Muscle of leg (tissue), 11 donors: Measurements from ENCODE around the gene NLRC5. TPM values are rescaled to one million over a fixed set of nuclear protein-coding genes. Genes with fewer than 3 reads are reported as not detected.
"Not testable (repeated sequence)": the region's sequence is repeated elsewhere in the genome, so short reads cannot be mapped to it uniquely, and the experiment has no call there.

Source experiments
- DNase-seq: peaks from one replicate; pipeline ENCODE4 v3.0.0; 2013
- H3K27ac ChIP-seq: one replicate; pipeline ENCODE4 v1.5.1; 2013; ENCODE audit warnings: mild to moderate bottlenecking, low read length, control low read depth
- H3K27me3 ChIP-seq: one replicate; pipeline ENCODE4 v1.6.1; 2013; ENCODE audit warnings: low read length; ENCODE audit not compliant: control insufficient read depth, insufficient read depth
- H3K36me3 ChIP-seq: one replicate; pipeline ENCODE4 v1.6.1; 2013; ENCODE audit warnings: low read length; ENCODE audit not compliant: control insufficient read depth, insufficient read depth
- H3K4me1 ChIP-seq: one replicate; pipeline ENCODE4 v1.6.1; 2013; ENCODE audit warnings: low read length; ENCODE audit not compliant: control insufficient read depth, insufficient read depth
- H3K4me3 ChIP-seq: one replicate; pipeline ENCODE4 v1.5.1; 2013; ENCODE audit warnings: low read length, control low read depth
- H3K9me3 ChIP-seq: replicated peaks from 2 replicates; pipeline ENCODE4 v1.6.1; 2013; ENCODE audit warnings: low read depth, low read length; ENCODE audit not compliant: control insufficient read depth
- WGBS: methylation state at CpG from one replicate; pipeline ENCODE4 v1.1.5; 2013; ENCODE audit warnings: missing lambda C conversion rate; ENCODE audit not compliant: insufficient coverage; 5-methylcytosine and 5-hydroxymethylcytosine counted together
- polyA plus RNA-seq, 8 donors: library from polyadenylated mRNA; unstranded; fragments of 120-200 nt; gene quantifications; one replicate each; pipeline versions ENCODE4 v1.2.1 to v1.2.3, GENCODE V29; 2013; ENCODE audit warnings: inconsistent platforms in 1 of 8, low replicate concordance in 1 of 8; ENCODE audit not compliant: insufficient read length in 8 of 8, insufficient read depth in 1 of 8
- total RNA-seq: library from RNA; stranded (reverse); fragments of 120-200 nt; gene quantifications from one replicate; pipeline ENCODE4 v1.2.4, GENCODE V29; 2013

Gene NLRC5
- total and polyA plus RNA-seq, 9 donors = 3.2 to 5.3 (median 4.2) TPM

DNA sequence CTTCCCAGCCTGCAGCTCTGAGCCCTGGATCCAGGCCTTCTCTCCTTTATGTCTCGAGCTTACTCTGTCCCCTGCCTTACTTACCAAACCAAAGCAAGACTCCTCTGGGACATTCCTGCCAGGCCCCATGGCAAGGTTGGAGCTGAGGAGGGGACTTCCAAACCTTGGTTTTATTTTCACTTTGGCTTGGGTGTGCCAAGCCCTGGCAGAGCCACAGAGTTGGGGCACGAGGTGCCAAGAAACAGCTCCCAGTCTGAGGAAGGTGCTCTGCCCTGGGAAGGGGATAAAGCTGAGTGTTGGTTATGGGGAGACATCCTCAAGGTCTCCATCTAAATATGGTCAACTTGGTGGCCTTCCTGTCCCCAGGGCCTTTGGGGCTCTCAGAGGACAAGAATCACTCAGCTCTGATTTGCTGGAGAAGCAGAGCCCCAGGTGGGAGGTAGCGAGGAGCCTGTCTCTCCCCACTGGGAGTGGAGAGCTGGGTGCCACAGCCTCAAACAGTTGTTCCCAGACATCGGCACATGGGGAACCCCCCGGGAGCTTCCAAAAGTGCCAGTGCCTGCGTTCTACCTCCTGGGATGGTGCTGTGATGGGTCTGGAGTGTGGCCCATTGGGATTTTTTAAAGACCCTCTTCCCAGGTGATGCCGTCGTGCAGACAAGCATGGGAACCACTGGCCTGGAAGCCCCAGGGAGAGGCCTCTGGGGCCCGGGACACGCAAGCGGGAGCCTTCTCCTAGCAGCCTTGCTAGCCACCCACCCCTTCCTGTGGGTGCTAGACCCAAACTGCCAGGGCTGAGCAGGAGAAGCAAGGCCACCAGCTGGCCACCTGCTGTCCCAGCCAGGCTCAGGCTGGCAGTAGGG, 10.3 kb downstream of the NLRC5 start:
- Histone ChIP-seq H3K4me3 (no peak overlapping the region), H3K9me3 (no peaks in the 10 kb centered on the region), H3K27me3 (no peaks in the 10 kb centered on the region), H3K4me1 (peaks cover 11% of the 10 kb centered on the region), H3K27ac (no peak overlapping the region), H3K36me3 (peaks cover 3% of the 10 kb centered on the region)
- WGBS = 80% methylated on average over 6 of the region's 11 CpGs
- DNase-seq = no peak

DNA sequence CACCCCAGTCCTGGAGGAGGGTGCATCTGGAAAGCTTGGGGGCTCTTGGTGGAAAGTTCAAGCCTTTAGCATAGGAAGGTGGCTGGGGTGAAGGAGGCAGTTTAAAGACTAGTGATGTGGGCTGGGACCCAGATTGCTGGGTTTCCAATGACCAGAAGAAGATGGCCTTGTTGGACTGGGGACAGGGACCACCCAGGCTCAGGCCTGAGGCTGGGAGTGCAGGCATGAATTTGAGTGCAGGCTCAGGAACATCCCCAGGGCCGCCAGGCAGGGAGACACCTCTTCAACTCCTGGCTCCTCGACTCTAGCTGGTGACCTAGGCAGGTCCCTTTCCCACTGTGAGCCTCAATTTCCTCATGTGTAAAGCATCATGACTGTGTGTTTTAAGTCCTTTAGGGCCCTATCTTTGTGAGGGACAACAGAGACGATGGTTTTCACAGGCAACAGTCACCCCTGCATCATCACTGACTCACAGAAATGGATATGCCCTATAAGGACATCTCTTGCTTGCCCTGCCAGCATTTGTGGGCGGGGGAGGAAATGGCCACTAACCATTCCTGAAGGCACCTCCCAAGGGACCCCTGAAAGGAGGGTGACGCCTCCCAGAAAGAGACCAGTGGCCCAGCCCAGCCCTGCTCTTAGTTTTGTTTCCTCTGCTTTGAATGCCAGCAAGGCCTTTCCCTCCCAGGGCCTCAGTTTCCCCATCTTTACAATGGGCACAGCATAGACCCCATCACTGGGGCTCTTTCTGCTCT, 11.1 kb downstream of the NLRC5 start:
- no peak overlapping the region for H3K4me3 ChIP-seq
- no peak for DNase-seq
- no peaks in the 10 kb centered on the region for H3K9me3 ChIP-seq
- H3K4me1 ChIP-seq = peaks cover 11% of the 10 kb centered on the region
- H3K27me3 ChIP-seq = no peaks in the 10 kb centered on the region
- H3K27ac ChIP-seq = peak overlapping the region; percentile 44
- H3K36me3 ChIP-seq = peaks cover 3% of the 10 kb centered on the region
- WGBS = 79% methylated on average over 3 of the region's 5 CpGs

DNA sequence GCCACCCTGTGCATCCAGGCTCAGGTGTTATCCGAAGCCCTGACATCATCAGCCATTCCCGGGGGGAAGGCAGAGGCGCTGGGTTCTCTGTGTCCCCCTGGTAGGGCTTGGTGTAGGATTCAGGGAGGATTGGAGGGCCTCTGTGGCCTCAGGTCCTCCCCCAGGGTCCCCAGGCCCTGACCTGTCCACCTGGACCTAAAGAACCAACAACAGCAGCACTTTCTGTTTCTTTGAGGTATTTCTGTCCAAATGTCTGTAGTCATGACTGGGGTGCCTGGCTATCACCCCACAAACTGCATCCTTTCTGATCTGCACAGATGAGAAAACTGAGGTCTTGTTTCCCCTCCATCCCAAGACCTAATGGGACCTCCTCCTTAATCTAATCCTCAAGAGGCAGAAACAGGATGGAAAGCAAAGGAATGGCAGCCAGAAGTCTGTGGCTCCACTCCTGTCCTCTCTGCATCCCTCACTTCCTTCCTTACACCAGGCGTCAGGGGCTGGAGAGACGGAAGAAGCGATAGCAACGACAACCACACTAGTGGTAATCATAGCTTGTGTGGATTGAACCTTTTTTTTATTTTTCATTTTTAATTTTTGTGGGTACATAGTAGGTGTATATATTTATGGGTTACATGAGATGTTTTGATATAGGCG, 11.8 kb downstream of the NLRC5 start:
- H3K9me3 ChIP-seq = no peaks in the 10 kb centered on the region
- H3K27me3 ChIP-seq = no peaks in the 10 kb centered on the region
- H3K36me3 ChIP-seq = peaks cover 3% of the 10 kb centered on the region
- no peak for DNase-seq
- no peak overlapping the region for H3K4me3 ChIP-seq
- no CpG with 5 or more reads among the region's 8 CpGs for WGBS
- H3K27ac ChIP-seq = no peak overlapping the region
- H3K4me1 ChIP-seq = peaks cover 11% of the 10 kb centered on the region

DNA sequence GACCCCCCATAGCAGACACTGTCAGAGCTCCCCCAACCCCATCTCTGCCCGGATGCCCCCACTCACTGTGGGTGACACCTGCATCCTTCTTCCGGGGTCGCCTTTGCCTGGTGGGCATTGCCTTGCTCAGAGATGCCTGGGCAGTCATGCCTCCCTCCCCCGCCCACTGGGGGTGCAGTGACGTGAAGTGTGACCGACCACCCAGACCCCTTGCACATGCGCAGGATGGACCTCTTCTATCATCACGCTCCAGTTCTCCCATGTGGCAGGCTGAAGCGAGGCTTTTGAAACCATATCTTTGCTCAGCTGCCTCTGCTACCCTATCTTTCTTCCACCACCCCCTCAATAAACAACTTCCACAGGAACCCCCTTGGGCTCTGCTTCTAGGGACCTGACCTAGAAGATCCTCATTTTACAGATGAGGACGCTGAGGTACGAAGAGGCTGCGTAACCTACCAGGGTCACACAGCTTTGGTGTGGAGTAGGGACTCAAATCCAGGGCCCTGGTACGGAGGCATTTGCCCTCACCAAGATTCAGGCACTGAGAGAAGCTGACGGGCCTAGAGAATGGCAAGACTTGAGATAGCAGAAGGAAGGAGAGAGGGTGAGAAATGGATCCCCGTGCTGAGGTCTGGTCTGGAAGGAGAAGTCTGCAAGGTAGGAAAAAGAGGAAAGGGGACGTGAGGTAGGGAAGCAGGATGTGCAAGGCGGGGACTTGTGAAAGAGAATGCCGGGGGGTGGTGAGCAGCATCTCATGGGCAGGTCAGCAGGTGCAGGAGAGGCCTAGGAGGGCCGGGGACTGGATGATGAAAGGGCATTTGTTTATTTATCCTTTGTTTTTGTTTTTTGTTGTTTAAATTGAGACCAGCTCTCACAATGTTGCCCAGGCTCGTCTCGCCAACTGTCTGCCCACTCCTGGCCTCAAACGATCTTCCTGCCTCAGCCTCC, 14.4 kb downstream of the NLRC5 start:
- Histone ChIP-seq H3K9me3 (no peaks in the 10 kb centered on the region), H3K4me3 (no peak overlapping the region), H3K27ac (no peak overlapping the region), H3K36me3 (peaks cover 3% of the 10 kb centered on the region), H3K4me1 (peaks cover 11% of the 10 kb centered on the region), H3K27me3 (no peaks in the 10 kb centered on the region)
- DNase-seq = no peak
- WGBS = 83% methylated on average over 19 of the region's 22 CpGs

DNA sequence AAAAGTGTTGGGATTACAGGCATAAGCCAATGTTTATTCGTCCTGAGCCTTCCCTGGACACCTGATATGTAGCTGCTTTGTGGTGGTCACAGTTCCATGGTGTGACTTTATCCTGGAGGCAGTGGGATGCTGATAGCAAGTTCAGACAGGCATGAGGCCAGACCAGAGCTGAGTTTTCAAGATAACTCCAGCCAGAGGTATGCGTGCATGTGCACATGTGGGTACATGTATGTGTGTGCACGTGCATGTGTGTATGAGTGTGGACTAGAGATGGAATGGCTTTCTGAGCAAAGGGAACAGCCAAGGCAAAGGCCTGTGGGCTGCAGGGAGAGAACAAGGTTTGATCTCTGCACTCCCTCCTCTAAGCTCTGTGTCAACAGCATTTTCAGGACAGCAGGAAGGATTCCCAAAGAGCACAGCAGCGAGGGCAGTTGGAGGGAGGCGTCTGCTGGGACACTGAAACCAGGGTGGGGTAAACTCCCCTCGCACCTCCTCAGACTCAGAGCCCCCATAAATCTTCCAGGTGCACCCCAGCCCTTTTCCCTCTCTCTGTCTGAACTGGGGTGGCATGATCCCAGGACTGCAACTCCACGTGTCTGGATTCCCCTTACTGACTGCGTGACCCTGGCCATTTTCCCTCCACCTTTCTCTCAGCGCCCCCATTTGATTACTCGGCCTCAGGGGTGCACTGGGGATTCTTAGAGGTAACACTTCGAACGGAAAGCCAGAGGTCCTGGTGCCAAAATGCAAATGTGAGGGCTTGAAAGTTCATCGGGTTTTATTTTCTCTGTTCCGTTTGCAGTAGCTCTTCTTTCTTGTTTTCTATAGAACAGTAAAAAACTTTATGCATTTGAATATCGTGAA, 15.3 kb downstream of the NLRC5 start:
- Histone ChIP-seq H3K36me3 (peaks cover 3% of the 10 kb centered on the region), H3K4me1 (peaks cover 9% of the 10 kb centered on the region), H3K27ac (no peak overlapping the region), H3K9me3 (no peaks in the 10 kb centered on the region), H3K27me3 (no peaks in the 10 kb centered on the region), H3K4me3 (no peak overlapping the region)
- no peak for DNase-seq
- WGBS = 38% methylated on average over 6 of the region's 15 CpGs

DNA sequence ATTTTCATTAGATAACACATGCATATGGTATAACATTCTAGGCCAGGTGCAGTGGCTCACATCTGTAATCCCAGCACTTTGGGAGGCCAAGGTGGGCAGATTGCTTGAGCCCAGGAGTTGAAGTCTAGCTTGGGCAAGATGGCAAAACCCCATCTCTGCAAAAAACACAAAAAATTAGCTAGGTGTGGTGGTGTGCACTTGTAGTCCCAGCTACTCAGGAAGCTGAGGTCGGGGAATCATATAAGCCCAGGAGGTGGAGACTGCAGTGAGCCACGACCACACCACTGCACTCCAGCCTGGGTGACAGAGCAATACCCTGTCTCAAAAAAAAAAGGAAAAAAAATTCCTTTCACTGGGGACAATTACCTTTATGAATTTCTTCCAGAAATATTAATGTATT, 16.2 kb downstream of the NLRC5 start:
- H3K27ac ChIP-seq, H3K36me3 ChIP-seq, DNase-seq, H3K4me3 ChIP-seq, H3K4me1 ChIP-seq, H3K9me3 ChIP-seq, H3K27me3 ChIP-seq: not testable (repeated sequence)
- WGBS = no CpG with 5 or more reads among the region's 2 CpGs

DNA sequence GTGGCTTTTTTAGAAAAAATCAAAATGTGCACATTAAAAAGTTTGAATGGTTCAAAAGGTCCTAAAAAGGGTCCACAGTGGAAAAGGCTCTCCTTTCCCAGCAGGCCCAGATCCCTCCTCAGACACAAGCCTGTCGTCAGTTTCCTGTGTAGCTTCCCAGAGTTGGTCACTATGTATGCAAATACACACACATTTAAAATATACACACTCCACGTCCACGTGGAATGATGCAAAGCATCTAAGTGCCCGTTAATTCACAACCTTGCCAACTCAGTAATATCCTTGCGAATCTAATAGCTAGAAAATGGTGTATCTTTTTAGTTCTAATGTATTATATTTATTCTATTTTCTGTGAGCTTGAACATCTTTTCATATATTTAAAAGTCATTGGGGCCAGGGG, 17.7 kb downstream of the NLRC5 start:
- Histone ChIP-seq H3K27ac (no peak overlapping the region), H3K27me3 (no peaks in the 10 kb centered on the region), H3K4me1 (no peaks in the 10 kb centered on the region), H3K9me3 (no peaks in the 10 kb centered on the region), H3K36me3 (peaks cover 3% of the 10 kb centered on the region), H3K4me3 (no peak overlapping the region)
- no peak for DNase-seq
- WGBS = 50% methylated on average over 1 of the region's 5 CpGs

DNA sequence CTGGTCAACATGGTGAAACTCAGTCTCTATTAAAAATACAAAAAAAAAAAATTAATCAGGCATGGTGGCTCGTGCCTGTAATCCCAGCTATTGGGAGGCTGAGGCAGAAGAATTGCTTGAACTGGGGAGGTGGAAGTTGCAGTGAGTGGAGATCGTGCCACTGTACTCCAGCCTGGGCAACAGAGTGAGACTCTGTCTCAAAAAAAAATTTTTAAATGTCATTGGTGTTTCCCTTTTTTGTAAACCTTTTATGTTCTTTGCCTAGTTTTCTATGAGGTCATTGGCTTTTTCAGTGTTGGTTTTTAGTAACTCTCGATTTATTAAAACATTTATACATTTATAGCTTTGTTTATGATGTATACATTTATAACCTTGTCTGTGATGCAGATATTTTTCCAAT, 18.2 kb downstream of the NLRC5 start:
- H3K4me1 ChIP-seq = no peaks in the 10 kb centered on the region

DNA sequence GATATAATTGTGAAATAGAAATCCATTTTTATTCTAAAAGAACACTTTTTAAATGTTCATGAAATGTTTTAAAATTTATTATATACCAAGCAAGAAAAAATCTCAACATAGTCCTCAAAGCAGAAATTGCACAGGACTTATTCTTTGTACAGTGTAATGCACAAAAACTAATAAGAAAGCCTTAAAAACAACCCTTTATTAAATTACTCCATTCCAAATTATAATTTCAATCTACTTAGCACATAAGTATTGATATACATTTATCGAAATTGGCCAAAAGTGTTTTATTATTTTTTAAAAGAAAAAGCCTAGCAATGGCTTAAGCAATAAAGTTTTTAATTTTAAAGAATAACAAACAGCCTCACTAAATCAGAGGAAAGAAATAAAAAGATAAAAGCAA, 19.1 kb downstream of the NLRC5 start:
- no peak overlapping the region for H3K27ac ChIP-seq
- no peaks in the 10 kb centered on the region for H3K9me3 ChIP-seq
- no peak for DNase-seq
- no peaks in the 10 kb centered on the region for H3K4me1 ChIP-seq
- no peaks in the 10 kb centered on the region for H3K27me3 ChIP-seq
- WGBS = no CpG with 5 or more reads among the region's 1 CpG
- peaks cover 3% of the 10 kb centered on the region for H3K36me3 ChIP-seq
- H3K4me3 ChIP-seq = no peak overlapping the region

More for the DNA sequence above, 18.2 kb downstream of the NLRC5 start:
- Histone ChIP-seq H3K27ac (no peak overlapping the region), H3K4me3 (no peak overlapping the region), H3K9me3 (no peaks in the 10 kb centered on the region), H3K27me3 (no peaks in the 10 kb centered on the region), H3K36me3 (peaks cover 3% of the 10 kb centered on the region)
- no CpG with 5 or more reads among the region's 3 CpGs for WGBS
- no peak for DNase-seq
